ENCODE results near the gene PRSS16.
"Not testable (repeated sequence)": the region's sequence is repeated elsewhere in the genome, so short reads cannot be mapped to it uniquely, and the experiment has no call there.

Gene PRSS16

DNA sequence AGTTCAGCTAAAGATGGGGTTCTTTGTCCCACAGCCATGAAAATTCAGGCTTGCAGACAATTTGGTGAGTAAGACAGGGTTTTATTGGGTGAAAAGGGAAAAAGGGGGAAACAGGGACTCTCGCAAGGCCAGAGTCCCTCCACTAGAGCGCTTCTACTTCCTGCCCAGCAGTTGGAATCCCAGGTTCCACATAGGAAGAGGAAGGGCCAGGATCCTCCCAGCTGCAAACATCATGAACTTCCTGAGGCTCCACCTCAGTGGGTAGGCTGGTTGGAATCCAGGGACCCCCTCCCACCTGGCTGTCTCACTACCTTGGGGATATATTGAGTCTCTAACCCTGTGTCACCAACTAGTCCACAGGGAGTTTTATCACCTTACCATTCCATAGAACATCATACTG lies 39.5 kb upstream of the PRSS16 start:
- WGBS, 2 donors (ENCODE audit: extremely low coverage in 2 of 2, insufficient read length in 2 of 2, insufficient replicate concordance in 1 of 2): no CpG with 5 or more reads among the region's 2 CpGs
- no peak overlapping the region for H3K14ac ChIP-seq (ENCODE audit: low read length)
- DNase-seq (ENCODE audit: low spot score): no peak
- no peak overlapping the region for H4K8ac ChIP-seq (ENCODE audit: low read depth, low read length)
- H2BK5ac ChIP-seq (ENCODE audit: low read length): no peak overlapping the region
- H3K9ac ChIP-seq (ENCODE audit: low read depth, low read length, poor library complexity): no peak overlapping the region
- H2BK120ac ChIP-seq (ENCODE audit: low read depth, low read length): no peak overlapping the region
- H3K18ac ChIP-seq (ENCODE audit: low read length): no peak overlapping the region
- H3K23ac ChIP-seq (ENCODE audit: low read depth, low read length, poor library complexity): no peak overlapping the region
- H3K27ac ChIP-seq (replicated peaks; ENCODE audit: low read length): no peak overlapping the region
- no peak overlapping the region for H2AK5ac ChIP-seq (ENCODE audit: low read depth, low read length)
- no peak overlapping the region for H2BK12ac ChIP-seq (ENCODE audit: low read length)
- H3K4me3 ChIP-seq (ENCODE audit: low read length in 2 of 2): no peak overlapping the region
- no peaks in the 10 kb centered on the region for H3K79me1 ChIP-seq (ENCODE audit: low read depth, low read length)
- no peak overlapping the region for H2BK15ac ChIP-seq (ENCODE audit: low read length)
- H3K9me3 ChIP-seq (replicated peaks in 1 of 2; ENCODE audit: control insufficient read depth in 2 of 2, insufficient read depth in 1 of 2, low read depth in 1 of 2, low read length in 2 of 2): no peaks in the 10 kb centered on the region
- H3K4me2 ChIP-seq (ENCODE audit: insufficient read depth, low read length, poor library complexity, severe bottlenecking): no peak overlapping the region
- H4K91ac ChIP-seq (ENCODE audit: low read depth, low read length, poor library complexity): no peak overlapping the region
- peaks cover 0 to 30% (median 4%) of the 10 kb centered on the region in 3 experiments for H3K27me3 ChIP-seq (ENCODE audit: control insufficient read depth in 3 of 3, insufficient read depth in 3 of 3, low read depth in 1 of 3, low read length in 3 of 3)
- H2AFZ ChIP-seq (ENCODE audit: low read length): no peak overlapping the region
- H3K36me3 ChIP-seq (replicated peaks in 1 of 2; ENCODE audit: control insufficient read depth in 2 of 2, insufficient read depth in 2 of 2, low read length in 2 of 2): no peaks in the 10 kb centered on the region
- H3K4me1 ChIP-seq (ENCODE audit: control insufficient read depth in 2 of 2, insufficient read depth in 1 of 2, low read depth in 1 of 2, low read length in 2 of 2): no peaks in the 10 kb centered on the region
- no peak overlapping the region for H3K4ac ChIP-seq (ENCODE audit: low read length)

DNA sequence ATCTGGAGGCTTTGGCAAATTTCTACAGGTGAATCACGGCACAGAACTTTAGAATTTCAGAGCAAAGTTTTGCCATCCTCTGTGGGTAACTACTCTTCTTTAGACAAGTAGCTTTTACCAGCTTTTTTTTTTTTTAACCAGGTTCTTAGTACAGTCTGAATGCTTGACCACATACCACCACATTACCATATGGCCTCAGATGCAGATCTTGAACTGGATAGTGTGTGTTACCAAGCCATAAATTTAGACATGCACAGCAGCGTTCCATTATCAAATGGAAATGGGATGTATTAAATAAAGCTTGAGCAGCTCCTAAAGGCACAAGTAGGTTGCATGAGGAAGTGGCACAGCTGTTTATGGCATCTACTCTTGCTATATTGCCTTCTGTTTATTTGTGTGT lies 38.3 kb upstream of the PRSS16 start:
- Histone ChIP-seq H3K14ac (ENCODE audit: low read length) (no peak overlapping the region), H3K4me1 (ENCODE audit: control insufficient read depth in 2 of 2, insufficient read depth in 1 of 2, low read depth in 1 of 2, low read length in 2 of 2) (no peaks in the 10 kb centered on the region), H2BK12ac (ENCODE audit: low read length) (no peak overlapping the region), H3K18ac (ENCODE audit: low read length) (no peak overlapping the region), H3K4ac (ENCODE audit: low read length) (no peak overlapping the region), H2BK15ac (ENCODE audit: low read length) (no peak overlapping the region), H2AFZ (ENCODE audit: low read length) (no peak overlapping the region), H2BK5ac (ENCODE audit: low read length) (no peak overlapping the region), H3K9ac (ENCODE audit: low read depth, low read length, poor library complexity) (no peak overlapping the region), H3K27me3 (ENCODE audit: control insufficient read depth in 3 of 3, insufficient read depth in 3 of 3, low read depth in 1 of 3, low read length in 3 of 3) (peaks cover 0 to 25% (median 4%) of the 10 kb centered on the region in 3 experiments), H3K23ac (ENCODE audit: low read depth, low read length, poor library complexity) (no peak overlapping the region), H3K4me3 (ENCODE audit: low read length in 2 of 2) (no peak overlapping the region), H4K91ac (ENCODE audit: low read depth, low read length, poor library complexity) (no peak overlapping the region), H3K9me3 (replicated peaks in 1 of 2; ENCODE audit: control insufficient read depth in 2 of 2, insufficient read depth in 1 of 2, low read depth in 1 of 2, low read length in 2 of 2) (no peaks in the 10 kb centered on the region), H4K8ac (ENCODE audit: low read depth, low read length) (no peak overlapping the region), H2AK5ac (ENCODE audit: low read depth, low read length) (no peak overlapping the region), H3K4me2 (ENCODE audit: insufficient read depth, low read length, poor library complexity, severe bottlenecking) (no peak overlapping the region), H3K36me3 (replicated peaks in 1 of 2; ENCODE audit: control insufficient read depth in 2 of 2, insufficient read depth in 2 of 2, low read length in 2 of 2) (no peaks in the 10 kb centered on the region), H3K79me1 (ENCODE audit: low read depth, low read length) (no peaks in the 10 kb centered on the region), H3K27ac (replicated peaks; ENCODE audit: low read length) (no peak overlapping the region), H2BK120ac (ENCODE audit: low read depth, low read length) (no peak overlapping the region)
- DNase-seq (ENCODE audit: low spot score): no peak
- no CpG with 5 or more reads among the region's 2 CpGs for WGBS, 2 donors (ENCODE audit: extremely low coverage in 2 of 2, insufficient read length in 2 of 2, insufficient replicate concordance in 1 of 2)

DNA sequence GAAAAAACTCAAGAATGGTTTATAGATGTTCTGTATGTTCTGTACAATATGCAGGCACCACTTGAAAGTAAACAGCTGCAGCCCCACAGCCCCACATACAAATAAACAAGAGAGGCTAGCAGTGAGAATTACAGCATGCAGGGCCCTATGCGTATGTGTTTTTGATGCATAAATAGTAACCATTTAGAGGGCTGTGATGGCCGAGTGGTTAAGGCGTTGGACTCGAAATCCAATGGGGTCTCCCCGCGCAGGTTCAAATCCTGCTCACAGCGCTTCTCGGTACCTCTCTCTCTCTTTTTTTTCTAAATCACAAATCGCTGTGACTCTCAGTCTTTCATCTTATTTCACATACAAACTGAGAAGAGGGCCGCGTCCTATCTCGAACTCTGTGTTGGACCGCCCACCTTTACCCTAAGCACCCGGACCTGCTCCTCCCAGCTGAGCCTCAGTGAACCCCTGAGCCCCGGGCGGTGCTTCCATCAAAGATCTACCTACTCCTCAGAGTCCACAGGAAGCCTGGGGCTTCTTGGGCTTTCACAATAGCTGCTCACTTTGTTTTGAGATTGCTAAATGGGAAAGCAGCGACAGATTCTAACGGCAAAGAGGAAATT lies 37.7 kb upstream of the PRSS16 start:
- H3K27me3 ChIP-seq (ENCODE audit: control insufficient read depth in 3 of 3, insufficient read depth in 3 of 3, low read depth in 1 of 3, low read length in 3 of 3): peaks cover 0 to 23% (median 4%) of the 10 kb centered on the region in 3 experiments
- H4K8ac ChIP-seq (ENCODE audit: low read depth, low read length): no peak overlapping the region
- H3K27ac ChIP-seq (replicated peaks; ENCODE audit: low read length): no peak overlapping the region
- no peak overlapping the region for H3K18ac ChIP-seq (ENCODE audit: low read length)
- no peaks in the 10 kb centered on the region for H3K79me1 ChIP-seq (ENCODE audit: low read depth, low read length)
- H3K23ac ChIP-seq (ENCODE audit: low read depth, low read length, poor library complexity): no peak overlapping the region
- no peak overlapping the region for H2BK15ac ChIP-seq (ENCODE audit: low read length)
- H3K14ac ChIP-seq (ENCODE audit: low read length): no peak overlapping the region
- H2BK5ac ChIP-seq (ENCODE audit: low read length): no peak overlapping the region
- H3K36me3 ChIP-seq (replicated peaks in 1 of 2; ENCODE audit: control insufficient read depth in 2 of 2, insufficient read depth in 2 of 2, low read length in 2 of 2): no peaks in the 10 kb centered on the region
- WGBS, 2 donors (ENCODE audit: extremely low coverage in 2 of 2, insufficient read length in 2 of 2, insufficient replicate concordance in 1 of 2): no CpG with 5 or more reads among the region's 18 CpGs
- H3K4me3 ChIP-seq (ENCODE audit: low read length in 2 of 2): no peak overlapping the region
- H3K4me1 ChIP-seq (ENCODE audit: control insufficient read depth in 2 of 2, insufficient read depth in 1 of 2, low read depth in 1 of 2, low read length in 2 of 2): no peaks in the 10 kb centered on the region
- H3K9me3 ChIP-seq (replicated peaks in 1 of 2; ENCODE audit: control insufficient read depth in 2 of 2, insufficient read depth in 1 of 2, low read depth in 1 of 2, low read length in 2 of 2): no peaks in the 10 kb centered on the region
- H2AFZ ChIP-seq (ENCODE audit: low read length): no peak overlapping the region
- H3K9ac ChIP-seq (ENCODE audit: low read depth, low read length, poor library complexity): no peak overlapping the region
- DNase-seq (ENCODE audit: low spot score): no peak
- no peak overlapping the region for H2AK5ac ChIP-seq (ENCODE audit: low read depth, low read length)
- no peak overlapping the region for H2BK12ac ChIP-seq (ENCODE audit: low read length)
- no peak overlapping the region for H2BK120ac ChIP-seq (ENCODE audit: low read depth, low read length)
- H4K91ac ChIP-seq (ENCODE audit: low read depth, low read length, poor library complexity): no peak overlapping the region
- no peak overlapping the region for H3K4me2 ChIP-seq (ENCODE audit: insufficient read depth, low read length, poor library complexity, severe bottlenecking)
- H3K4ac ChIP-seq (ENCODE audit: low read length): no peak overlapping the region

- H3K18ac ChIP-seq (ENCODE audit: low read length); H2BK15ac ChIP-seq (ENCODE audit: low read length); H2BK12ac ChIP-seq (ENCODE audit: low read length); H2AK5ac ChIP-seq (ENCODE audit: low read depth, low read length); H3K4me2 ChIP-seq (ENCODE audit: insufficient read depth, low read length, poor library complexity, severe bottlenecking); H3K36me3 ChIP-seq (replicated peaks in 1 of 2; ENCODE audit: control insufficient read depth in 2 of 2, insufficient read depth in 2 of 2, low read length in 2 of 2); H2BK5ac ChIP-seq (ENCODE audit: low read length); H3K27ac ChIP-seq (replicated peaks; ENCODE audit: low read length); H4K8ac ChIP-seq (ENCODE audit: low read depth, low read length); H3K27me3 ChIP-seq (ENCODE audit: control insufficient read depth in 3 of 3, insufficient read depth in 3 of 3, low read depth in 1 of 3, low read length in 3 of 3); H3K79me1 ChIP-seq (ENCODE audit: low read depth, low read length); H3K4me1 ChIP-seq (ENCODE audit: control insufficient read depth in 2 of 2, insufficient read depth in 1 of 2, low read depth in 1 of 2, low read length in 2 of 2); H2AFZ ChIP-seq (ENCODE audit: low read length); H3K9me3 ChIP-seq (replicated peaks in 1 of 2; ENCODE audit: control insufficient read depth in 2 of 2, insufficient read depth in 1 of 2, low read depth in 1 of 2, low read length in 2 of 2); H3K14ac ChIP-seq (ENCODE audit: low read length); H3K23ac ChIP-seq (ENCODE audit: low read depth, low read length, poor library complexity); H2BK120ac ChIP-seq (ENCODE audit: low read depth, low read length); H3K4ac ChIP-seq (ENCODE audit: low read length); H3K4me3 ChIP-seq (ENCODE audit: low read length in 2 of 2); H4K91ac ChIP-seq (ENCODE audit: low read depth, low read length, poor library complexity); H3K9ac ChIP-seq (ENCODE audit: low read depth, low read length, poor library complexity); DNase-seq (ENCODE audit: low spot score): not testable (repeated sequence)
- no CpG with 5 or more reads among the region's 15 CpGs for WGBS, 2 donors (ENCODE audit: extremely low coverage in 2 of 2, insufficient read length in 2 of 2, insufficient replicate concordance in 1 of 2)
These were observed 34.4 kb upstream of the PRSS16 start for GRCh38 chr6:27213091-27213517.

Data from neuronal stem cell (in vitro differentiated cells).